DND-41 (cell line): ENCODE results near the gene CEACAM8.
"Not testable (repeated sequence)": the region's sequence is repeated elsewhere in the genome, so short reads cannot be mapped to it uniquely, and the experiment has no call there.

Source experiments
- ATAC-seq: fragments of 200-7000 bp; cut with Tn5 transposase; 3 replicates; pipeline ENCODE4 v1.9.1; 2021; ENCODE audit warnings: low read depth; ENCODE audit not compliant: insufficient read depth
- DNase-seq: peaks from one replicate; pipeline ENCODE4 v3.0.0-alpha.2; 2020
- H2AFZ ChIP-seq: 2 replicates; pipeline ENCODE4 v1.6.0; 2012; ENCODE audit warnings: low read depth, low read length
- H3K27ac ChIP-seq: 2 replicates; pipeline ENCODE4 v1.5.1; 2012; ENCODE audit warnings: low read length, inconsistent platforms
- H3K27me3 ChIP-seq: fragments of 200-600 bp; sonication (generic); 2 replicates; pipeline ENCODE4 v1.6.0; 2012; ENCODE audit warnings: low read length, mild to moderate bottlenecking, inconsistent platforms; ENCODE audit not compliant: insufficient read depth, poor library complexity
- H3K36me3 ChIP-seq: 2 replicates; pipeline ENCODE4 v1.5.1; 2012; ENCODE audit warnings: low read length, inconsistent platforms; ENCODE audit not compliant: insufficient read depth
- H3K4me1 ChIP-seq: 2 replicates; pipeline ENCODE4 v1.5.1; 2012; ENCODE audit warnings: mild to moderate bottlenecking, low read length; ENCODE audit not compliant: insufficient read depth
- H3K4me2 ChIP-seq: 2 replicates; pipeline ENCODE4 v1.6.0; 2012; ENCODE audit warnings: mild to moderate bottlenecking, moderate library complexity, low read length, inconsistent platforms; ENCODE audit not compliant: insufficient read depth
- H3K4me3 ChIP-seq, 2 experiments: fragments of 200-600 bp in 1 of 2; shearing (Covaris generic) in 1 of 2; 2 replicates each; pipeline ENCODE4 v1.5.1; 2012 to 2016; ENCODE audit warnings: inconsistent platforms in 2 of 2, low read length in 2 of 2, mild to moderate bottlenecking in 2 of 2, low read depth in 1 of 2, moderate library complexity in 1 of 2
- H3K79me2 ChIP-seq: 2 replicates; pipeline ENCODE4 v1.6.0; 2012; ENCODE audit warnings: low read length, inconsistent platforms; ENCODE audit not compliant: insufficient read depth
- H3K9ac ChIP-seq: 2 replicates; pipeline ENCODE4 v1.6.0; 2012; ENCODE audit warnings: low read depth, mild to moderate bottlenecking, inconsistent platforms, low read length, moderate library complexity
- H3K9me3 ChIP-seq: 2 replicates; pipeline ENCODE4 v1.5.1; 2012; ENCODE audit warnings: low read length, moderate library complexity, mild to moderate bottlenecking, inconsistent platforms; ENCODE audit not compliant: insufficient read depth, severe bottlenecking
- H4K20me1 ChIP-seq: 2 replicates; pipeline ENCODE4 v1.6.0; 2012; ENCODE audit warnings: low read length; ENCODE audit not compliant: insufficient read depth
- EZH2 ChIP-seq: IDR thresholded peaks from 3 replicates; pipeline ENCODE4 v1.6.1; 2012; ENCODE audit warnings: borderline replicate concordance, low read depth, mild to moderate bottlenecking, moderate library complexity, low read length, inconsistent platforms; ENCODE audit not compliant: severe bottlenecking
- TF ChIP-seq, protein P1 (sequence below): IDR thresholded peaks from 2 replicates; pipeline ENCODE4 v1.5.1; 2012; ENCODE audit warnings: borderline replicate concordance, low read length, moderate library complexity, mild to moderate bottlenecking; ENCODE audit not compliant: poor library complexity, severe bottlenecking; ENCODE audit errors: extremely low read depth

Gene CEACAM8

DNA sequence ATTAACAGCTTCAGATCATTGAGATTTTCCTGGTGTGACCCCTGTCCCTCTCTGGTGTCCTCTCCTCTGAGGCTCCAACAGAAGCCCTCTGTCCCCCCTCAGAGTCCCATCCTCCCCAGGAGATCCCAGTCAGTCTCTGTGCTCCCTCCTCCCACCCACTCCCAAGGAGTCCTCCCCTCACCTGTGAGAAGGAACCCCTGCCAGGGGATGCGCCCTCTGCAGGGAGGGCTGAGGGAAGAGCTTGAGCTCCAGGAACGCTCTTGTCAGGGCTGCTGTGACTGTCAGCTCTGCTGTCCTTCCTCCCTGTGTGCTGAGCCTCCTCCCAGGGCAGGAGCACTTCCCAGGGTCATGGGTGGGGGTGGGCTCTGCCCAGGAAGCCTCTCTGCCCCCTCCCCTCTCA is 33.2 kb downstream of the CEACAM8 start:
- H4K20me1 ChIP-seq = peaks cover 2% of the 10 kb centered on the region; the same call in 1 of the 2 replicates
- ATAC-seq = no peak
- H3K27ac ChIP-seq = no peak overlapping the region
- H3K27me3 ChIP-seq = no peaks in the 10 kb centered on the region
- no peak overlapping the region for H3K9ac ChIP-seq
- no peak overlapping the region for H3K4me3 ChIP-seq
- no peak overlapping the region for H3K4me2 ChIP-seq
- no peaks in the 10 kb centered on the region for H3K9me3 ChIP-seq
- TF ChIP-seq EZH2 = no peak
- TF ChIP-seq, protein P1, sequence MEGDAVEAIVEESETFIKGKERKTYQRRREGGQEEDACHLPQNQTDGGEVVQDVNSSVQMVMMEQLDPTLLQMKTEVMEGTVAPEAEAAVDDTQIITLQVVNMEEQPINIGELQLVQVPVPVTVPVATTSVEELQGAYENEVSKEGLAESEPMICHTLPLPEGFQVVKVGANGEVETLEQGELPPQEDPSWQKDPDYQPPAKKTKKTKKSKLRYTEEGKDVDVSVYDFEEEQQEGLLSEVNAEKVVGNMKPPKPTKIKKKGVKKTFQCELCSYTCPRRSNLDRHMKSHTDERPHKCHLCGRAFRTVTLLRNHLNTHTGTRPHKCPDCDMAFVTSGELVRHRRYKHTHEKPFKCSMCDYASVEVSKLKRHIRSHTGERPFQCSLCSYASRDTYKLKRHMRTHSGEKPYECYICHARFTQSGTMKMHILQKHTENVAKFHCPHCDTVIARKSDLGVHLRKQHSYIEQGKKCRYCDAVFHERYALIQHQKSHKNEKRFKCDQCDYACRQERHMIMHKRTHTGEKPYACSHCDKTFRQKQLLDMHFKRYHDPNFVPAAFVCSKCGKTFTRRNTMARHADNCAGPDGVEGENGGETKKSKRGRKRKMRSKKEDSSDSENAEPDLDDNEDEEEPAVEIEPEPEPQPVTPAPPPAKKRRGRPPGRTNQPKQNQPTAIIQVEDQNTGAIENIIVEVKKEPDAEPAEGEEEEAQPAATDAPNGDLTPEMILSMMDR = no peak
- no peak for DNase-seq
- H3K79me2 ChIP-seq = no peaks in the 10 kb centered on the region
- no peaks in the 10 kb centered on the region for H3K4me1 ChIP-seq
- no peak overlapping the region for H2AFZ ChIP-seq
- no peaks in the 10 kb centered on the region for H3K36me3 ChIP-seq

DNA sequence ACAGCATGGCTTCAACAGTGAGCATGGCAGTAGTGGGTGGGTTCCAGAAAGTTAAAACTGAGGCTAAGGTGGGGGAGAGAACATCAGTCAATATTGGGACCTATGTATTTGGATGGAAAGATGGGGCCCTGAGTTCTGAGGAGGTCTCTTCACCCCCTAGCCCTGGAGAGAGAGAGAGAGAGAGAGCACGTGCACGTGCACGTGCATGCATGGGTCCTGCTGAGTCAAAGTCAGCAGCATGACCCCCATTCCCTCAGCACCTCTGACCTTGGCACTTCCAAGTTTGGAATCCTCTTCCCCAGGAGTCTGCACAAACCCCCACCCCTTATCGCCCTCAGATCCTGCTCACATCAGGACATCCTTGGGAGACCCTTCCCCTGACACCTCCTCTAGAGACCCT is 34.0 kb downstream of the CEACAM8 start:
- H2AFZ ChIP-seq = no peak overlapping the region
- no peaks in the 10 kb centered on the region for H3K27me3 ChIP-seq
- no peaks in the 10 kb centered on the region for H3K4me1 ChIP-seq
- no peak for TF ChIP-seq EZH2
- TF ChIP-seq, protein P1 = no peak
- no peak for ATAC-seq
- H3K27ac ChIP-seq = no peak overlapping the region
- H3K4me2 ChIP-seq = no peak overlapping the region
- H3K36me3 ChIP-seq = no peaks in the 10 kb centered on the region
- H3K9ac ChIP-seq = no peak overlapping the region
- no peaks in the 10 kb centered on the region for H3K79me2 ChIP-seq
- peaks cover 2% of the 10 kb centered on the region; the same call in 1 of the 2 replicates for H4K20me1 ChIP-seq
- no peak for DNase-seq
- no peak overlapping the region for H3K4me3 ChIP-seq
- no peaks in the 10 kb centered on the region for H3K9me3 ChIP-seq

DNA sequence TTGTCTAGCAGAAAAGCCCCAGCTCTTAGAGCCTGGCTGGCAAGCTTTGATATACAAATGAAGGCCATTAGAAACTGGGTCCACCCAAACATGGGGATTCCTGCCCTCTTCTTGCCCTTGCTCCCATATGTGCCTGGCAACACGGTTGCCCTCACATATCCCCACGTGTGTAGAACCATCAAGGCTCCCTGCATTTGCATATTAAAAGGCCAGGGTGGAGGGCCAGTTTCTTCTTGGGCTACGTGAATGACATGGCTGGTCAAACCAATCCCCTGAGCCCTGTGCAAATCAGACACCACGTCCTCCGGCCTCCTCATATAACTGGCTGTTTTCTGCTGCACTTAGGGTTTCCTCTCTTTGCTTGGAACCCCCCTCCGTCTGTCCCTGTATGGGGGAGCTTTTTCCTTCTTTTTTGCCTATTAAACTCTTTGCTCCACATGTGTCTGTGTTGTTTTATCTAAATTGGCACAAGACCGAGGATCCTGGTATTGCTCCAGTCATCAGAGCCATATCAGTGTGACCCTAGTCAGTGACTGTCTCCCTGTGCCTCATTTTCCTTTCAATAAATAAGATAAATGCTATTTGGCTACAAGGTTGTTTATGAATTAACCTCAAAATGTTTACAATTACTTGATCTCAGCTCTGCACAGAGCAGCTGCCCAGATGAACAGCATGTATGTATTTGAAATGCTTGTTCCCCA is 36.1 kb downstream of the CEACAM8 start:
- Histone ChIP-seq H3K4me2 (no peak overlapping the region), H2AFZ (no peak overlapping the region)

DNA sequence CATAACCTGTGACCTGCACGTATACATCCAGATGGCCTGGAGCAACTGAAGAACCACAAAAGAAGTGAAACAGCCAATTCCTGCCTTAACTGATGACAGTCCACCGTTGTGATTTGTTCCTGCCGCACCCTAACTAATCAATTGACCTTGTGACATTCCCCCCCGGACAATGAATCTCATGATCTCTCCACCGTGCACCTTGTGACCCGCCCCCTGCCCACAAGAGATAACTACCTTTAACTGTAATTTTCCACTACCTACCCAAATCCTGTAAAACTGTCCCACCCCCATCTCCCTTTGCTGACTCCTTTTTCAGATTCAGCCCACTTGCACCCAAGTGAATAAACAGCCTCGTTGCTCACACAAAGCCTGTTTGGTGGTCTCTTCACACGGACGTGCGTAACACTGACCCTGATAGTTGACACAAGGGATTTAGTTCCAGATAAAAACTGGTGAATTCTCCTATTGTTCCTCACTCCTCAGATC is 37.3 kb downstream of the CEACAM8 start:
- not testable (repeated sequence) for H3K9ac ChIP-seq, H3K36me3 ChIP-seq, H3K9me3 ChIP-seq, H4K20me1 ChIP-seq, H2AFZ ChIP-seq, DNase-seq, H3K79me2 ChIP-seq, H3K4me3 ChIP-seq, H3K4me2 ChIP-seq, H3K27ac ChIP-seq, H3K4me1 ChIP-seq, H3K27me3 ChIP-seq, ATAC-seq

More for the DNA sequence above, 36.1 kb downstream of the CEACAM8 start:
- H3K27ac ChIP-seq = no peak overlapping the region
- DNase-seq (no peak), ATAC-seq (no peak)
- H3K9ac ChIP-seq = no peak overlapping the region
- no peaks in the 10 kb centered on the region for H3K36me3 ChIP-seq
- no peaks in the 10 kb centered on the region for H3K4me1 ChIP-seq
- TF ChIP-seq, protein P1 = no peak
- no peaks in the 10 kb centered on the region for H3K9me3 ChIP-seq
- H3K79me2 ChIP-seq = no peaks in the 10 kb centered on the region
- H4K20me1 ChIP-seq = no peaks in the 10 kb centered on the region; the same call in 1 of the 2 replicates
- H3K4me3 ChIP-seq = no peak overlapping the region
- H3K27me3 ChIP-seq = no peaks in the 10 kb centered on the region
